Measurements from ENCODE around the gene NDUFB1.

The NDUFB1 gene

GRCh38 chr14:92121670-92122350 lies at the start of gene NDUFB1, which contains the start of gene CPSF2:
TSS of gene NDUFB1 (minus strand) at chr14:92121706. CDS start at chr14:92117637, 4,069 bp downstream.
TSS of gene CPSF2 (plus strand) at chr14:92121969. CDS start at chr14:92130985, 9,016 bp downstream.
- Mint-ChIP-seq H3K4me1 (peaks cover 37% of the 10 kb centered on the region), H3K36me3 (peaks cover 10% of the 10 kb centered on the region)

DNA sequence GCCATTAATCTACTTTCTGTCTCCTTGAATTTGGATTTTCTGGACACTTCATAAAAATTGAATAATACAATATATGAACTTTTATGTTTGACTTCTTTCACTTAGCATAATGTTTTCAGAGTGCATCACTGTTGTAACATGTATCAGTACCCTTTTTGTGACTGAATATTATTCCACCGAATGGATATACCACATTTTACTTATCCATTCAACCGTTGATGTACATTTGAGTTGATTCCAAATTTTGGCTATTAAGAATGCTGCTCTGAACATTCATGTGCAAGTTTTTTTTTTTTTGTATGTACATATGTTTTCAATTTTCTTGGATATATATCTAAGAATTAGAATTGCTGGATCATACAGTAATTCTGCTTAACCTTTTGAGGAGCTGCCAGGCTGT lies 43.5 kb upstream of the NDUFB1 start:
- Mint-ChIP-seq H3K27me3 (no peaks in the 10 kb centered on the region), H3K4me1 (no peaks in the 10 kb centered on the region), H3K27ac (no peak overlapping the region), H3K36me3 (peaks cover 69% of the 10 kb centered on the region), H3K4me3 (no peak overlapping the region), H3K9me3 (peaks cover 7% of the 10 kb centered on the region)
- ATAC-seq, result no peak

More at GRCh38 chr14:92121670-92122350, at the start of gene NDUFB1, which contains the start of gene CPSF2:
- peak; percentile 96 for ATAC-seq
- Mint-ChIP-seq H3K4me3 (peak within 1 kb of the TSS; percentile 99), H3K9me3 (no peaks in the 10 kb centered on the region), H3K27ac (peak within 1 kb of the TSS; percentile 100), H3K27me3 (no peaks in the 10 kb centered on the region)

DNA sequence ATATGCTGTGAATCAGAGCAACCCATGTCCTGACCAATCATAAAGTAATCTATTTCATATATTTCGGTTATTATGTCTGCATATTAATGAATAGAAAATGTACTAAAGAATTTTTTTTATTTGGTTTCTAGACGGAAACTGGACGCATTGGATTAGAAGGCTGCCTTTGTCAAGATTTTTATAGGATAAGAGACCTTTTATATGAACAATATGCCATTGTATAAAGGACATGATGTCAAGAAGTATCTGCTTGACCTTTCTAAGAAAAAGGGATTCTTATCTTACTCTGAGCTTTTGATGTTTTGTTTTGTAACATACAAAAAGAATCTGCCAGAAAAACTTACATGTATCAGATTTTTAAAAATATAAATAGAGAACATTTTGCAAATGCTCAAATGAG lies 40.0 kb upstream of the NDUFB1 start:
- Mint-ChIP-seq H3K9me3 (peaks cover 7% of the 10 kb centered on the region), H3K4me3 (no peak overlapping the region), H3K4me1 (peaks cover 6% of the 10 kb centered on the region), H3K27me3 (no peaks in the 10 kb centered on the region), H3K27ac (no peak overlapping the region), H3K36me3 (peaks cover 66% of the 10 kb centered on the region)
- ATAC-seq, result no peak

GRCh38 chr14:92160619-92161018 lies 39.1 kb upstream of the NDUFB1 start:
- peaks cover 66% of the 10 kb centered on the region for H3K36me3 Mint-ChIP-seq
- no peaks in the 10 kb centered on the region for H3K27me3 Mint-ChIP-seq
- H3K4me1 Mint-ChIP-seq, result peaks cover 6% of the 10 kb centered on the region
- no peak for ATAC-seq
- no peak overlapping the region for H3K4me3 Mint-ChIP-seq
- no peak overlapping the region for H3K27ac Mint-ChIP-seq
- peaks cover 7% of the 10 kb centered on the region for H3K9me3 Mint-ChIP-seq

DNA sequence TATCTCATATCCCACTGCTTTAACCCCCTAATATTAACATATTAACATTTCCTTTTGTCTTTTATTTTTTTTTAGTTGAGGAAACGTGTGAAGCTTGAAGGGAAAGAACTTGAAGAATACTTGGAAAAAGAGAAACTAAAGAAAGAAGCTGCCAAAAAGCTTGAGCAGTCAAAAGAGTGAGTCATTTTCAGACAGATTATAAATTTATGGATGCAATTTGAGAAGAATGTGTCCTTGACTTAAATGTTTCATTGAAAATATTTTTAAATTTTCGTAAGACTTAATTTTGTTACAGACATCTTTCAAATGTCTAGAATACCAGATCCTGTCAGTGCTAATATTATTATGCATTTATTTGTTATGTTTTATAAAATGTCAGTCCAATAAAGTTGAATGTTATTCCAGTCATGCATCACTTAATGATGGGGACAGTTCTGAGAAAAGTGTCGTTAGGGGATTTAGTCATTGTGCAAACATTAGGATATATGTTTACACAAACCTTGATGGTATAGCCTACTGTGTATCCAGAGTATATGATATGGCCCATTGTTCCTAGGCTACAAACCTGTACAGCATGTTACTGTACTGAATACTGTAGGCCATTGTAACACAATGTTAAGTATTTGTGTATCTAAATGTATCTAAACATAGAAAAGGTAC lies 32.9 kb upstream of the NDUFB1 start:
- Mint-ChIP-seq H3K9me3 (no peaks in the 10 kb centered on the region), H3K27me3 (no peaks in the 10 kb centered on the region), H3K4me1 (peaks cover 6% of the 10 kb centered on the region), H3K36me3 (peaks cover 51% of the 10 kb centered on the region), H3K4me3 (no peak overlapping the region), H3K27ac (no peak overlapping the region)
- no peak for ATAC-seq

GRCh38 chr14:92153581-92153980 lies 32.1 kb upstream of the NDUFB1 start:
- Mint-ChIP-seq H3K36me3 (peaks cover 50% of the 10 kb centered on the region), H3K4me3 (no peak overlapping the region), H3K27me3 (no peaks in the 10 kb centered on the region), H3K9me3 (no peaks in the 10 kb centered on the region), H3K27ac (no peak overlapping the region), H3K4me1 (peaks cover 6% of the 10 kb centered on the region)
- no peak for ATAC-seq

- Mint-ChIP-seq H3K36me3 (peaks cover 71% of the 10 kb centered on the region), H3K4me3 (no peak overlapping the region), H3K27ac (no peak overlapping the region), H3K9me3 (no peaks in the 10 kb centered on the region), H3K4me1 (peaks cover 6% of the 10 kb centered on the region), H3K27me3 (no peaks in the 10 kb centered on the region)
- no peak for ATAC-seq
Observed at GRCh38 chr14:92144708-92145107, 23.2 kb upstream of the NDUFB1 start.

GRCh38 chr14:92143962-92144361 lies 22.5 kb upstream of the NDUFB1 start:
- peaks cover 6% of the 10 kb centered on the region for H3K4me1 Mint-ChIP-seq
- H3K27ac Mint-ChIP-seq, result no peak overlapping the region
- H3K4me3 Mint-ChIP-seq, result no peak overlapping the region
- H3K27me3 Mint-ChIP-seq, result no peaks in the 10 kb centered on the region
- peaks cover 64% of the 10 kb centered on the region for H3K36me3 Mint-ChIP-seq
- no peak for ATAC-seq
- no peaks in the 10 kb centered on the region for H3K9me3 Mint-ChIP-seq

DNA sequence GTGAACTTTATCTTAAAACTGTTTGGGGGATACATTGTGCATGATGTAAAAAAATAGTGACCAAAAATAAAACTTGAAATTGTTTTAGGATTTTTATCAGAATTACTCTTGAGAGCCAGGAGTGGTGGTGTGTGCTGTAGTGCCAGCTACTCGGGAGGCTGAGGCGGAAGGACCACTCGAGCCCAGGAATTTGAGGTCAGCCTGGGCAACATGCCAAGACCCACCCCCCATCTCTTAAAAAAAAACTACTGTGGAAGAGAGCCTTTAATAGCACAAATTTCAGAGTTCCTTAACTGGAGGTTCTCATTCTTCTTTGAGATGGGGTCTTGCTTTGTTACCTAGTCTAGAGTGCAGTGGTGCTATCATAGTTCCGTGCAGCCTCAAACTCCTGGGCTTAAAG lies 21.8 kb upstream of the NDUFB1 start:
- Mint-ChIP-seq H3K36me3 (peaks cover 60% of the 10 kb centered on the region), H3K4me3 (no peak overlapping the region), H3K9me3 (no peaks in the 10 kb centered on the region), H3K27ac (no peak overlapping the region), H3K27me3 (no peaks in the 10 kb centered on the region), H3K4me1 (peaks cover 6% of the 10 kb centered on the region)
- ATAC-seq, result no peak

- peaks cover 46% of the 10 kb centered on the region for H3K36me3 Mint-ChIP-seq
- no peak overlapping the region for H3K27ac Mint-ChIP-seq
- peaks cover 5% of the 10 kb centered on the region for H3K4me1 Mint-ChIP-seq
- no peaks in the 10 kb centered on the region for H3K9me3 Mint-ChIP-seq
- no peak overlapping the region for H3K4me3 Mint-ChIP-seq
- no peak for ATAC-seq
- no peaks in the 10 kb centered on the region for H3K27me3 Mint-ChIP-seq
Observed at GRCh38 chr14:92135269-92135668, 13.8 kb upstream of the NDUFB1 start.

DNA sequence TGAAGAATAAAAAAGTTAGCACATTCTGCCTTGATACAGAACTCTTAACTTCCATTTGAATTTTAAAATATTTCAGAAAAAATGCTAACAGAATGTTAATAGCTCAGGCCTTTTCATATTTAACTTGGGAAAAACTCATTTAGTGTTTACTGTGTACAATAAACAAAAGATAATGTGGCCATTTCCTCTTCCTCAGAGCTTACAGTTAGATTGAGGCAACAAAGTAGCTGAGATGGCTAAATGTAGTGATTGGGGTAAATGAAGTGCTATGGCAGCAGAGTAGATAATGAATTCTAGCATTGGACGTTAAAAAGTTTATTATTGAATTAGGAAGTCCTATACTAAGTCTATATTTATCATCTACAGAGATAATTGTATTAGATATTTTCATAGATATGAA lies 12.9 kb upstream of the NDUFB1 start:
- H3K27me3 Mint-ChIP-seq, result no peaks in the 10 kb centered on the region
- no peak overlapping the region for H3K27ac Mint-ChIP-seq
- no peaks in the 10 kb centered on the region for H3K9me3 Mint-ChIP-seq
- H3K4me1 Mint-ChIP-seq, result peaks cover 10% of the 10 kb centered on the region
- no peak overlapping the region for H3K4me3 Mint-ChIP-seq
- H3K36me3 Mint-ChIP-seq, result peaks cover 51% of the 10 kb centered on the region
- no peak for ATAC-seq

DNA sequence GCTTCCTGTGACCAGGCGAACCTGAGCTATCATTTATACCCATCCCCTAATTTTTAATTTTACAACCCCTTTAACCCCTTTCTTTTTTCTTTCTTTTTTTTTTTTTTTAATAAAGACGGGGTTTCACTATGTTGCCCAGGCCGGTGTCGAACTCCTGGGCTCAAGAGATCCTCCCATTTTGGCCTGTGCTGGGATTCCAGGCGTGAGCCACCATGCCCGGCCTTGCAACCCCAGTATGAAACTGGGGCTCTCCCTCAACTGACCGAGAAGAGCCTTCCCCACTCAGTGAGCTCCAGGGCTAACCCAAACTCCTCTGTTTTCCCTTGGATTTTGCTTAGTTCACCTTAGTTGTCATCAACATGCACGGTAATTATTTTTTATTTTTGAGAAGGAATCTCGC lies 1.3 kb upstream of the NDUFB1 start:
- peaks cover 47% of the 10 kb centered on the region for H3K4me1 Mint-ChIP-seq

GRCh38 chr14:92122351-92122677 lies 808 bp upstream of the NDUFB1 start:
- peak; percentile 24 for ATAC-seq
- peaks cover 12% of the 10 kb centered on the region for H3K36me3 Mint-ChIP-seq
- H3K27ac Mint-ChIP-seq, result peak overlapping the region; percentile 100
- no peaks in the 10 kb centered on the region for H3K27me3 Mint-ChIP-seq
- H3K9me3 Mint-ChIP-seq, result no peaks in the 10 kb centered on the region
- H3K4me1 Mint-ChIP-seq, result peaks cover 42% of the 10 kb centered on the region
- peak overlapping the region; percentile 99 for H3K4me3 Mint-ChIP-seq

More for the DNA sequence above, 1.3 kb upstream of the NDUFB1 start:
- Mint-ChIP-seq H3K4me3 (peak overlapping the region; percentile 99), H3K9me3 (no peaks in the 10 kb centered on the region), H3K27me3 (no peaks in the 10 kb centered on the region), H3K36me3 (peaks cover 17% of the 10 kb centered on the region), H3K27ac (peak overlapping the region; percentile 100)
- no peak for ATAC-seq

DNA sequence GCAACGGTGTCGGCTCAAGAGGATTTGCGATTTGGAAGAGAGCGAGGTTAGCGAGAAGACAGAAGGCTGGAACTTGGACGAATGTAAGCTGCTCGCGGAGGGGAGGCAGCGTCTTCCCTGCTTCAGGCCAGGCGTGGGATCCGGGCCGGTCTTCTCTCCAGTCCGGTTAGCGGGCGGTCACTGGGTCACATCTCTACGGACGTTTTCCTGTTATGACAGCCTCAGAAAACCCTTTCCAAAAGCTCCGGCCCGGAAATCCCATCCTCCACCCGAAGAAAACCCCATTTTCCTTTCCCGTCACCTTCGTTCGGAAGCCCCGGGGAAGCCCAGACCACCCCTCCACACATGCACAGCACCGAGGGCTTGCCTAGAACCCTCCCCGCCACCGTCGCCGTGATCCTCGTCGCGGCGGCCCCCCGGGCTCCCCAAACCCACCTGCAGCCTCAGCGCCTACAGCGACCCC lies 268 bp downstream of the NDUFB1 start:
- Mint-ChIP-seq H3K36me3 (peaks cover 13% of the 10 kb centered on the region), H3K27me3 (no peaks in the 10 kb centered on the region), H3K4me1 (peaks cover 36% of the 10 kb centered on the region), H3K9me3 (no peaks in the 10 kb centered on the region), H3K27ac (peak overlapping the region; percentile 100), H3K4me3 (peak overlapping the region; percentile 99)
- peak; percentile 44 for ATAC-seq

GRCh38 chr14:92109490-92109889 lies 12.0 kb downstream of the NDUFB1 start:
- no peaks in the 10 kb centered on the region for H3K27me3 Mint-ChIP-seq
- H3K4me1 Mint-ChIP-seq, result peaks cover 22% of the 10 kb centered on the region
- H3K9me3 Mint-ChIP-seq, result no peaks in the 10 kb centered on the region
- H3K4me3 Mint-ChIP-seq, result no peak overlapping the region
- ATAC-seq, result no peak
- H3K36me3 Mint-ChIP-seq, result no peaks in the 10 kb centered on the region
- H3K27ac Mint-ChIP-seq, result no peak overlapping the region
